ENCODE measurements around the gene SCT. TPM values are rescaled to one million over a fixed set of nuclear protein-coding genes. Genes with fewer than 3 reads are reported as not detected.

Gene SCT
- total RNA-seq, 4 donors from 2014 or later = not detected

DNA sequence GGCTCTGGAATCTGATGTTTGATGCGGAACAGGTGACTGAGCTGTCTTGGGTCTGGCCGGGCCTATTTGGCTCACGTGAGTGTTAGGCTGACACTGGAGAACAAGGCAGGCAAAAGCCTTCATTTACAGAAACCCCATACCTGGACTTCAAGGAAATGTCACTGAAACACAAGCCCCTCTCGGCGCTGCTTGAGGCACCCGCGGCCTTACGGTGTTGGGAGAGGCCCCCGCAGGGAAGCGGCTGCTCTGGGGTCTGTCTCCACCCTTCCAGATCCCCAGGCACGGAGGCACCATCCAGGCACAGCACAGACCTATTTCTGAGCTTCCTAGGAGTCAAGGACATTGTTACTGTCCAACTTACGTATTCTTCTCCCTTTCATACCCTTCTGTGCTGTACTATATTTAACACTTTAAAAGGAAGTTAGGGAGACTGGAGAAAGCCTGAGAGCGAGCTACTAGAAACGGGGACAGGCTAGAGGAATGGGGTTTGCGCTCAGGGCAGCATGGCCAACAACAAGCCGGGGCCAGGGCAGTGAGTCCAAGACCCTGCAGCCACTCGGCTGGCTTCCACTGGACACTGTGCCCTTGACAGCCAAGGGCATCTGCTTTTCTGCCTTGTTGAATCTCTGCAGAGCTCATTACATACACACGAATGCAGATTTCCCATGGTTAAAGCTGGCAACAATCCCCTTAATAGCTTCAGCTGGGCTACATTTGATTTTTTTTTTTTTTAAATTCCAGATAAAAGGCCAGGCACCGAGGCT, 33.9 kb upstream of the SCT start:
- TF ChIP-seq, protein P1, sequence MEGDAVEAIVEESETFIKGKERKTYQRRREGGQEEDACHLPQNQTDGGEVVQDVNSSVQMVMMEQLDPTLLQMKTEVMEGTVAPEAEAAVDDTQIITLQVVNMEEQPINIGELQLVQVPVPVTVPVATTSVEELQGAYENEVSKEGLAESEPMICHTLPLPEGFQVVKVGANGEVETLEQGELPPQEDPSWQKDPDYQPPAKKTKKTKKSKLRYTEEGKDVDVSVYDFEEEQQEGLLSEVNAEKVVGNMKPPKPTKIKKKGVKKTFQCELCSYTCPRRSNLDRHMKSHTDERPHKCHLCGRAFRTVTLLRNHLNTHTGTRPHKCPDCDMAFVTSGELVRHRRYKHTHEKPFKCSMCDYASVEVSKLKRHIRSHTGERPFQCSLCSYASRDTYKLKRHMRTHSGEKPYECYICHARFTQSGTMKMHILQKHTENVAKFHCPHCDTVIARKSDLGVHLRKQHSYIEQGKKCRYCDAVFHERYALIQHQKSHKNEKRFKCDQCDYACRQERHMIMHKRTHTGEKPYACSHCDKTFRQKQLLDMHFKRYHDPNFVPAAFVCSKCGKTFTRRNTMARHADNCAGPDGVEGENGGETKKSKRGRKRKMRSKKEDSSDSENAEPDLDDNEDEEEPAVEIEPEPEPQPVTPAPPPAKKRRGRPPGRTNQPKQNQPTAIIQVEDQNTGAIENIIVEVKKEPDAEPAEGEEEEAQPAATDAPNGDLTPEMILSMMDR (IDR thresholded peaks at IDR 0.05; ENCODE audit: low read depth) = no peak

DNA sequence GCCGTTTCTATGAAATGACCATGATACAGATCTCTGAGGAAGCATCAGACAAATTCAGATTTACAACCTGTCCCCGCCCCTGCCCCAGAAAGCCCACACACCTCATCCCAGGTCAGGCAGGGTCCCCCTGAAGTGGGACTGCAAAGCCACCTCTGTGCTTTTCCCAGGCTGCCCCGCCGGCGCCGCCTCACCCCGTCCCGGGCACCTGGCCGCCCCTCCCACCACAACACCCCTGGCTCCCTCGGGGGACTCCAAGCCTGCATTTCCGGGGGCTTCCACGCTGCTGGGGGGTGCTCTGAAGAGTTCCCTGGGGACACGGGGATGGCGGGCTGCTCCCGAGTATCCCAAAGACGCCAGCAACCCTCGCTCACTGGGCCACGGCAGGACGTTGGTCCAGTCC, 33.3 kb upstream of the SCT start:
- TF ChIP-seq, protein P1 (IDR thresholded peaks at IDR 0.05; ENCODE audit: low read depth) = no peak

DNA sequence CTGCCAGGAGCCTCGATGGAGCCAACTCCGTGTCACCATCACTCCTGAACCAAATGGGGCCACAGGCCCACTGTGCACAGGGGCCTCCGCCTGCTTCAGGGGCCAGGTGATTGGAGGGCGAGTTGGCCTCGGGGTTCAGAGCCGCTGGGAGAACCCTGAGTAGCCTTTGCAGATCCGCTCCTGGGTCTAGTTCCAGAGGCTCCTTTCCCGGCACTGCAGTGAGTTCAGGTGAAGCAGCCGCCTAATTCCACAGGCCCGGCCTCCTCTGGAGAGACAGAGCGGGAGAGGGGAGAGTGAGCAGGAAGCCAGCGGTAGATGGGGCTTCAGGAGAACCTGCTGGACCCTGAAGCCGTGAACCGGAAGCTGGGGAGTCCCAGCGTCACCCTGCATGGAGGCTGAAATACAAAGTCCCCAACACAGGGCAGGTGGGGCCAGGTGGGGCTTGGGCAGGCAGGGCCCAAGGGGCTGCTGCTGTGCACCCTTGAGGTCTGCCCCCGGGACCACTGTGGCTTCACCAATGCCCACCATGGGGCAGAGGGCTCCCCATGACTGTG, 32.6 kb upstream of the SCT start:
- TF ChIP-seq, protein P1 (IDR thresholded peaks at IDR 0.05; ENCODE audit: low read depth) = no peak

DNA sequence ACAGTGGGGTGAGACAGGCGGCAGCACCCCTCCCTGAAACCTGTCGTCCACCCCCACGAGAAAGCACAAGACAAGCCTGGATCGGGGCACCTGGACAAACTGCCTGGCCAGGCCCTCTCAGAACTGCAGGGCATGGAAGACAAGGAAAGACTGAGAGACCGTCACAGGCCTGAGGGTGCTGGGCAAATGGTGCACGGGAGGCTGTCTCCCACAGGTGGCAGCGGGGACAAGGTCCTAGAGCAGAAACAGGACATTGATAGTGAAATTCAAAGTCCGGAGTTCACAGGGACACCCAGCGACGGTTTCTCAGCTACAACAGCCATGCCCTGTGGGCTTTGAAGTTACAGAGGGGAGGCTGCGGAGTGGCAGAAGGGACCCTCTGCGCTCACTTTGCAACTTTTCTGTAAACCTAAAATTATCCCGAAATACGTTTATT, 30.7 kb upstream of the SCT start:
- TF ChIP-seq, protein P1 (IDR thresholded peaks at IDR 0.05; ENCODE audit: low read depth) = no peak

DNA sequence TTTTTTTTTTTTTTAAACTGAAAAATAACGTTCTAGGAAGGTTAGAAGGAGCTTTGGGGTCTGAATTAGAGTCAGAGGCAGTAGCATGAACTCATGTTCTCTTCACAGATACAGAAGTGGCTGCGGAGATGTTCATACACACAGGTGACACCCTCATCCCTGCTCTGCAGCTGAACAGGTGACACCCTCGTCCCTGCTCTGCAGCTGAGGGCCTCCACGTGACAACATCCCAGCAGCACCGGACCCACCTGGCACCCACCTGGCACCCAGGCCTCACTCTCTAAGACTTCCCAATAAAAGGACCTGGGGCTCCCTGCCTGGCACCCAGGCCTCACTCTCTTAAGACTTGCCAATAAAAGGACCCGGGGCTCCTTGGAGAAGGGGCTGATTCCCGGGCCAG, 29.9 kb upstream of the SCT start:
- TF ChIP-seq, protein P1 (IDR thresholded peaks at IDR 0.05; ENCODE audit: low read depth) = no peak

DNA sequence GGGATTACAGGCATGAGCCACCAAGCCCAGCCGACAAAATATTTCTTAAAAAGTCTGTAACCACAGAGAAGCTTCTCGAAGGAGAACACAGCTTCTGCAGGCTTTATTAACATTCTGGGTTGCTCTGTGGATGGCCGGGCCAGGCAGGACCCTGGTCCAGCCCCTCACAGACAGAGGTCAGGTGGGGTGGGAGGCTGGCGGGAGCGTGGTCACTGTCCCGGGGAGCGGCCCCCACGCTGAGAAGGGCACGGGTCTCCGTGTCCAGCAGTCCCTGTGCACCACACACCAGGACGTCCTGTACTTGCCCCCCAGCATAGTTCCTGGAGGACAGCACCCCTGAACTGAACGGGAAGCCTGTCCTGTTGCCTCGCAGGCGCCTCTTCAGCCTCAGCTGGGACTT, 29.4 kb upstream of the SCT start:
- TF ChIP-seq, protein P1 (IDR thresholded peaks at IDR 0.05; ENCODE audit: low read depth) = no peak

DNA sequence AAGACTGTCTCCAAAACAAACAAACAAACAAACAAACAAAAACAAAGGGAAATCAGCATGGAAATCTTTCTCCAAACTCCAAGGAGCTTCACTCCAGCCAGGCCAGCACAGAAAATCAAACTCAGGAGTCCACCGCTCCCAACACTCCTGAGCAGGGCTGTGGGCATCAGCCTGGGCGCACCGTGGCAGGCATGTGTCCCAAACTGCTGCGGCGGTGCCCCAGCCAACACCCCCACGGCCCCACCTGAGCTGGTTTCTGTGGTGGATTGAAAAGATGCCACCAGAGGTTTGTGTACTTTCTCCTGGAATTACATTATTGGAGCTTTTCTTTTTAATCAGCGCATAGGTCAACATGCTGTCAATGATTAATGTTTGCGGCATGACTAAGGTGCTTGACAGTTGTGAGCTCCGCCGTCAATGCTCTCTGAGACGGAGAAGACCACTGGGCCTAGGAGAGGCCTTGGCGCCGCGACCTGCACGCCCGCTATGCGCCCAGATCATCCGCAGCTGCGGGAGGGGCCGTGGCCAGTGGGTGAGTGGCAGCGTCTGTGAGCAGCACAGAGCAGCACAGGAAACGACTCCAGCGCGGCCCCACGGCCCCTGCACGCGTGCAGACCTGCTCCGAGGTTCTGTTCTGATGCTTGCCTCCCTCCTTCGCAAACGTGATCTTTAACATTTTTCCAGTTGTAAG, 28.2 kb upstream of the SCT start:
- TF ChIP-seq, protein P1 (IDR thresholded peaks at IDR 0.05; ENCODE audit: low read depth) = no peak
